GM03348 (cell line): ENCODE results near the gene RABL2B.

Experiments
- DNase-seq: peaks from one replicate; pipeline ENCODE4 v3.0.0; 2012; ENCODE audit warnings: low spot score

Gene RABL2B

GRCh38 chr22:50722716-50723428 lies 60.6 kb downstream of the RABL2B start:
- no peak for DNase-seq

- no peak for DNase-seq
Observed at GRCh38 chr22:50722048-50722701, 61.3 kb downstream of the RABL2B start.

- DNase-seq = no peak
Observed at GRCh38 chr22:50721257-50721844, 62.1 kb downstream of the RABL2B start.

GRCh38 chr22:50720301-50721256 lies 62.9 kb downstream of the RABL2B start:
- DNase-seq = peak; percentile 43

GRCh38 chr22:50719814-50720300 lies 63.6 kb downstream of the RABL2B start:
- no peak for DNase-seq

- DNase-seq = no peak
Observed at GRCh38 chr22:50718352-50718709, 65.1 kb downstream of the RABL2B start.

GRCh38 chr22:50717709-50718351 lies 65.6 kb downstream of the RABL2B start:
- DNase-seq = no peak
